HEK293T (cell line): Measurements from ENCODE around the gene VDAC1.

Source experiments
- ARNT ChIP-seq: fragments of 450-650 bp; IDR thresholded peaks from 2 replicates; pipeline ENCODE4 v1.6.1; 2017; ENCODE audit warnings: mild to moderate bottlenecking
- FOXM1 ChIP-seq: fragments of 450-650 bp; IDR thresholded peaks from 2 replicates; pipeline ENCODE4 v1.6.1; 2017; ENCODE audit warnings: mild to moderate bottlenecking, borderline replicate concordance
- HDGF ChIP-seq: fragments of 450-650 bp; IDR thresholded peaks from 2 replicates; pipeline ENCODE4 v1.6.1; 2017; ENCODE audit warnings: antibody characterized with exemption, borderline replicate concordance
- NFRKB ChIP-seq: fragments of 450-650 bp; IDR thresholded peaks from 2 replicates; pipeline ENCODE4 v1.6.1; 2016; ENCODE audit warnings: mild to moderate bottlenecking, moderate library complexity
- ZNF384 ChIP-seq: fragments of 450-650 bp; IDR thresholded peaks from 2 replicates; pipeline ENCODE4 v1.6.1; 2016

- TF ChIP-seq ARNT (no peak), FOXM1 (no peak), NFRKB (no peak), HDGF (no peak), ZNF384 (no peak)
These were observed 41.8 kb downstream of the VDAC1 start for GRCh38 chr5:133962801-133963476.
